Gastroesophageal sphincter (tissue), 4 donors: Measurements from ENCODE around the gene CKS1B. TPM values are rescaled to one million over a fixed set of nuclear protein-coding genes. Genes with fewer than 3 reads are reported as not detected.

Source experiments
- ATAC-seq: fragments of 150-250 bp; one replicate; pipeline ENCODE4 v1.9.1; 2016; ENCODE audit warnings: mild to moderate bottlenecking, moderate library complexity
- H3K27ac ChIP-seq, 4 donors: fragments of 200-600 bp; sonication (generic) in 3 of 4; 1 replicate in 3 of 4; 2 replicates in 1 of 4; pipeline ENCODE4 v1.5.1; 2016 to 2019
- H3K27me3 ChIP-seq: fragments of 200-600 bp; sonication (generic); one replicate; pipeline ENCODE4 v1.5.1; 2019
- H3K36me3 ChIP-seq, 2 donors: fragments of 200-600 bp; sonication (generic); one replicate each; pipeline ENCODE4 v1.5.1; 2019; ENCODE audit warnings: control low read depth in 1 of 2
- H3K4me1 ChIP-seq, 3 donors: fragments of 200-600 bp; sonication (generic); 1 replicate in 2 of 3; 2 replicates in 1 of 3; pipeline ENCODE4 v1.5.1; 2016 to 2019; ENCODE audit warnings: control low read depth in 2 of 3
- H3K4me3 ChIP-seq, 2 donors: fragments of 200-600 bp; sonication (generic); one replicate each; pipeline ENCODE4 v1.5.1; 2019; ENCODE audit warnings: mild to moderate bottlenecking in 1 of 2, moderate library complexity in 1 of 2
- H3K9me3 ChIP-seq, 3 donors: fragments of 200-600 bp; sonication (generic); one replicate each; pipeline ENCODE4 v1.5.1; 2017 to 2019; ENCODE audit warnings: control low read depth in 2 of 3
- EP300 ChIP-seq: sonication (generic); formaldehyde crosslinking; IDR thresholded peaks from one replicate; pipeline ENCODE4 v1.6.1; 2017; ENCODE audit warnings: antibody characterized with exemption, mild to moderate bottlenecking
- POLR2A ChIP-seq, 2 donors: fragments of 450-650 bp; IDR thresholded peaks; one replicate each; pipeline ENCODE4 v1.6.1; 2017; ENCODE audit warnings: antibody characterized with exemption in 2 of 2, mild to moderate bottlenecking in 2 of 2, moderate library complexity in 1 of 2
- POLR2AphosphoS5 ChIP-seq: sonication (generic); formaldehyde crosslinking; IDR thresholded peaks from one replicate; pipeline ENCODE4 v1.6.1; 2017; ENCODE audit warnings: antibody characterized with exemption
- WGBS, 2 donors: methylation state at CpG; one replicate each; pipeline ENCODE4 v1.1.5; 2018; ENCODE audit warnings: low coverage in 1 of 2; 5-methylcytosine and 5-hydroxymethylcytosine counted together
- total RNA-seq, 4 donors: library from RNA; depleted of rRNA; stranded (reverse); fragments of >200 nt; gene quantifications; one replicate each; pipeline ENCODE4 v1.1.0, GENCODE V29; 2016
- TF ChIP-seq, protein P1 (sequence below), 4 experiments: fragments of 200-600 bp in 2 of 4; fragments of 450-650 bp in 2 of 4; sonication (generic) in 1 of 4; IDR thresholded peaks; one replicate each; pipeline ENCODE4 v1.5.1; 2017 to 2019; ENCODE audit warnings: antibody characterized with exemption in 4 of 4, mild to moderate bottlenecking in 2 of 4, moderate library complexity in 2 of 4

Gene CKS1B
- total RNA-seq, 4 donors from 2014 or later: 7.5 to 24.2 (median 17.6) TPM

DNA sequence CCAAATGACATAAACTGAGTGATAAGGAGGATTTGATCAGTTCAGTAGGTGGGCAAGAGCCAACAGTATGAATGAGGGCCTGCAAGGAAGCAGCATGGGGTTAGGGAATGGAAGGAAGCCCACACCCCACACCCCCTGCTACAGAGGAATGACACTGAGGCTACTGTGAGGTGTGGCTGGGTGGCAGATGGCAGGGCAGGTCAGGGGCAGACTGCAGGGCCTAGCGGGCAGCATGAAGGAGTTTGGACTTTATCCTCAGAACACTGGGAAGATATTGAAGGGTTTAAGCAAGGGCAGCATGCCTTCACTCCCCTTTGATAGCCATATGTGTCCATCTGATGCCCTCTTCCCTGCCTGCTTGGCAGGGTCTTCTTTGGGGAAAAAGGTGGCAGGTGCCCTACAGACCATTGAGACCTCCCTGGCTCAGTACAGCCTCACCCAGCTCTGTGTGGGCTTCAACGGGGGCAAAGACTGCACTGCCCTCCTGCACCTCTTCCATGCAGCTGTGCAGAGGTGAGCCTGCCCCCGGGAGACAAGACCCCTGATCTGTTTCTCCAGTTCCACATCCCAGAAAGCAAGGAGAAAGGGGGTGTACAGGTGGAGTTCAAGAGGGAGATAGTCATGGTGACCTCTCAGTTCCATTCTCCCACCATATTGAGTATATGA, 14.8 kb downstream of the CKS1B start:
- TF ChIP-seq POLR2AphosphoS5: no peak
- TF ChIP-seq POLR2A (IDR thresholded peaks at IDR 0.05): no peak
- no peak for TF ChIP-seq EP300
- TF ChIP-seq, protein P1, sequence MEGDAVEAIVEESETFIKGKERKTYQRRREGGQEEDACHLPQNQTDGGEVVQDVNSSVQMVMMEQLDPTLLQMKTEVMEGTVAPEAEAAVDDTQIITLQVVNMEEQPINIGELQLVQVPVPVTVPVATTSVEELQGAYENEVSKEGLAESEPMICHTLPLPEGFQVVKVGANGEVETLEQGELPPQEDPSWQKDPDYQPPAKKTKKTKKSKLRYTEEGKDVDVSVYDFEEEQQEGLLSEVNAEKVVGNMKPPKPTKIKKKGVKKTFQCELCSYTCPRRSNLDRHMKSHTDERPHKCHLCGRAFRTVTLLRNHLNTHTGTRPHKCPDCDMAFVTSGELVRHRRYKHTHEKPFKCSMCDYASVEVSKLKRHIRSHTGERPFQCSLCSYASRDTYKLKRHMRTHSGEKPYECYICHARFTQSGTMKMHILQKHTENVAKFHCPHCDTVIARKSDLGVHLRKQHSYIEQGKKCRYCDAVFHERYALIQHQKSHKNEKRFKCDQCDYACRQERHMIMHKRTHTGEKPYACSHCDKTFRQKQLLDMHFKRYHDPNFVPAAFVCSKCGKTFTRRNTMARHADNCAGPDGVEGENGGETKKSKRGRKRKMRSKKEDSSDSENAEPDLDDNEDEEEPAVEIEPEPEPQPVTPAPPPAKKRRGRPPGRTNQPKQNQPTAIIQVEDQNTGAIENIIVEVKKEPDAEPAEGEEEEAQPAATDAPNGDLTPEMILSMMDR (IDR thresholded peaks at IDR 0.05): no peak
- Histone ChIP-seq H3K27ac (no peak overlapping the region), H3K27me3 (no peaks in the 10 kb centered on the region), H3K4me3 (no peak overlapping the region), H3K36me3 (peaks cover 0 to 73% of the 10 kb centered on the region in 2 donors), H3K9me3 (no peaks in the 10 kb centered on the region), H3K4me1 (peaks cover 0 to 28% (median 0%) of the 10 kb centered on the region in 3 donors)
- WGBS, 2 donors: 70 to 100% methylated on average over 1 of the region's 3 CpGs
- no peak for ATAC-seq

DNA sequence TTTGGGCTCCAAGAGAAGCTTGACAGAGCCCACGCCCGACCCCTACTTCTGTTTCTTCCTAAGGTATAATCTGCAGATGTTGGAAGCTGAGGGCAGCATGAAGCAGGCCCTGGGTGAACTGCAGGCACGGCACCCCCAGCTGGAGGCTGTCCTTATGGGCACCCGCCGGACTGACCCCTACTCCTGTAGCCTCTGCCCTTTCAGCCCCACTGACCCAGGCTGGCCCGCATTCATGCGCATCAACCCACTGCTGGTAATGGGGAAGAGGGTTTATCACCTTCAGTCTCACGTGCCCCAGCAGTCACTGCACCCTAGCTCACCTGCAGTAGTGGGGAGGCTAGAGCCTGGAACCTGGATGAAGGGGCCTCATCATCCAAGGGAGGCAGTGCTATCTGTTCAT, 15.8 kb downstream of the CKS1B start:
- no peak overlapping the region for H3K4me3 ChIP-seq
- TF ChIP-seq POLR2A (IDR thresholded peaks at IDR 0.05): no peak
- no peak overlapping the region for H3K27ac ChIP-seq
- H3K36me3 ChIP-seq: peaks cover 0 to 73% of the 10 kb centered on the region in 2 donors
- H3K27me3 ChIP-seq: no peaks in the 10 kb centered on the region
- no peak for ATAC-seq
- WGBS, 2 donors: 89% methylated on average over 3 of the region's 8 CpGs; no CpG with 5 or more reads in 1 of the 2 donors
- H3K4me1 ChIP-seq: peaks cover 0 to 25% (median 0%) of the 10 kb centered on the region in 3 donors
- no peaks in the 10 kb centered on the region for H3K9me3 ChIP-seq

DNA sequence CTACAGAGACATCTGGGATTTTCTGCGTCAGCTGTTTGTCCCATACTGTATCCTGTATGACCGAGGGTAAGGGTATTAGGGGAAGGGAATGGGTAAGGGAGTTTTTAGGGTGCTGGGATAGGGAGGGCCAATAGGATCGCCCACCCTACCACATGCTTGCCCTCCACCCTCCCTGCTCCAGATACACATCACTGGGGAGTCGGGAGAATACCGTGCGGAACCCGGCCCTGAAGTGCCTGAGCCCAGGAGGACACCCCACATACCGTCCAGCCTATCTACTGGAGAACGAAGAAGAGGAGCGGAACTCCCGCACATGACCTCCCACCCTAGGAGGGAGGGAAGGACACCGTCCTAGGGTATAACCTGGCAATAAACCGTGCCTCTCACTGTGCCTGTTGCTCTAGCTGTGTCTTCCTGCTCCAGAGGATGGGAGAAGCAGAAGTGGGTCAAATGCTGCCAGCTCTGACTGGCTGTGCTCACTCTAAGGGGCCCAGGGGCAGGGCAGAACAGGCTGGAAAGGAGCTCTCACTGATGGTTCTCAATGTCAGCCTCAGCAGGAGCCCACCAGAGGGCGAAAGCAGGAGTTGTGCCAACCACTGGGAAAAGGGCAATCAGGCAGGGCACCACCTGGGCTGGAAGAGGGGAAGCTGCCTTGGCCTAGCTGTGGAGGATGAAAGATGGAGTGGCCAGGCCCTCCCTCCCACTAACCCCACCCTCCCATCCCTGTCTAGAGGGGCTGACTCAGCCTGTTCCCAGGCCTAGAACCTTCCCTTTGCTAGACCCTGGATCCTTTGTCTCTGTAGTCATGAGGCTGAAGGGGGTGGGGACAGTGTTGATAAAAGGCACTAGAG, 18.5 kb downstream of the CKS1B start:
- 83% methylated on average over 4 of the region's 14 CpGs; no CpG with 5 or more reads in 1 of the 2 donors for WGBS, 2 donors
- Histone ChIP-seq H3K9me3 (no peaks in the 10 kb centered on the region), H3K27me3 (no peaks in the 10 kb centered on the region), H3K36me3 (peaks cover 0 to 52% of the 10 kb centered on the region in 2 donors), H3K27ac (no peak overlapping the region), H3K4me1 (peaks cover 0 to 29% (median 0%) of the 10 kb centered on the region in 3 donors), H3K4me3 (no peak overlapping the region)
- TF ChIP-seq, protein P1 (IDR thresholded peaks at IDR 0.05): no peak
- TF ChIP-seq POLR2AphosphoS5 (no peak), EP300 (no peak), POLR2A (IDR thresholded peaks at IDR 0.05) (no peak)
- ATAC-seq: no peak

DNA sequence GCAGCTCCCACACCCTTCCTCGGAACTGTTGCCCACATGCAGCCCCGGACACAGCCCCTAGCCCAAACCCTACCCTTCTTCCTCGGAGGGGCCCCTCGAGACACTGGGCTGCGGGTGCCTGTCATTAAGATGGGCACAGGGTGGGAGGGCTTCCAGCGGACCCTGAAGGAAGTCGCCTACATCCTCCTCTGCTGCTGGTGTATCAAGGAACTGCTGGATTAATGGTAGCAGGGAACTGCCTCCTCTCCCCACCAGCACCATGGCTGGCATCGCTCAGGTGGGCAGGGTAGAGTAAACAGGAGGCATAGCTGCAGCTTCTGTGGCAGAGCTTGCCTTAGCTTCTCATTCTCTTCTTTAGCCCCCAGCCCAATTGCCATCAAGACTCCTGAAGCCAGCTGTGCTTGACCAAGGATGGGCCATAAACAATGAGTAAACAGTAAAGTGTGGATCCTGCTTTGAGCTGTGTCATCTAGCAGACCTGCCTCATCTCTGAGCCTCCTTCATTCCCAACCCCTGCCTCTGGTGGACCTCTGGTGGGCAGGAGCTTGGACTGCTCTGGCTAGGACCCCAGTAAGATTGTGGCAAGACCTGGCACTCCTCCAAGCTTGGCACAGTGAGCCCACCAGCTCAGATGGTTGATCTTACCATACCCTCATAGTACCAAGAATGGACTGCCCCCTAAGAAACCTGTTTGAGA, 19.2 kb downstream of the CKS1B start, which contains the start of gene LENEP:
LENEP (plus strand) TSS at position 15 of the 697 bp plus-strand sequence; CDS start at position 37, 22 bp downstream.
- Histone ChIP-seq H3K36me3 (peaks cover 0 to 44% of the 10 kb centered on the region in 2 donors), H3K4me3 (no peak within 1 kb of the TSS), H3K9me3 (no peaks in the 10 kb centered on the region), H3K27me3 (no peaks in the 10 kb centered on the region), H3K4me1 (peaks cover 0 to 28% (median under 1%) of the 10 kb centered on the region in 3 donors), H3K27ac (no peak within 1 kb of the TSS)
- no peak for ATAC-seq
- no CpG with 5 or more reads among the region's 8 CpGs for WGBS, 2 donors
- TF ChIP-seq, protein P1 (IDR thresholded peaks at IDR 0.05): no peak
- no peak for TF ChIP-seq POLR2AphosphoS5
- TF ChIP-seq EP300: no peak
- TF ChIP-seq POLR2A (IDR thresholded peaks at IDR 0.05): no peak

DNA sequence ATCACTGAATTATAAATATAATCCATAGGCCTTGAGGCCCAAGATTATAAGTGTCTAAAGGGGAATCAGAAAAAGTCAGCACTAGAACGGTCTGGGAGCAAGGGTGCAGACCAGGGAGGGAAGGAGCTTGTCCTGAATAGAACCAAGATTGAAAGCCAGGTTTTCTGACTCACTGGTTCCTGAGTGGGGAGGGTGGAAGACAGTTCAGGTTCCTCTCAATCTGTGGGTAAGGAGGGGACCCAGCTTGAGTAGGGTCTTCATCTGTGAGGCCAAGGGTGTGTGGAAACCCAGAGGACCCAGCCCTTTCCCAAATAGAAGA, 19.7 kb downstream of the CKS1B start:
- WGBS, 2 donors: 67 to 70% methylated on average over 1 of the region's 1 CpG
- no peak overlapping the region for H3K4me3 ChIP-seq
- no peak for ATAC-seq

More for the DNA sequence above, 19.7 kb downstream of the CKS1B start:
- no peak for TF ChIP-seq POLR2AphosphoS5
- TF ChIP-seq EP300: no peak
- TF ChIP-seq, protein P1 (IDR thresholded peaks at IDR 0.05): no peak
- no peak for TF ChIP-seq POLR2A (IDR thresholded peaks at IDR 0.05)
- H3K36me3 ChIP-seq: peaks cover 0 to 39% of the 10 kb centered on the region in 2 donors
- H3K27me3 ChIP-seq: no peaks in the 10 kb centered on the region
- no peak overlapping the region for H3K27ac ChIP-seq
- peaks cover 0 to 29% (median 4%) of the 10 kb centered on the region in 3 donors for H3K4me1 ChIP-seq
- H3K9me3 ChIP-seq: no peaks in the 10 kb centered on the region
